Bronchial smooth muscle cell (primary cell): ENCODE results near the gene RASD1. TPM values are rescaled to one million over a fixed set of nuclear protein-coding genes. Genes with fewer than 3 reads are reported as not detected.

Source experiments
- total RNA-seq: library from RNA; depleted of rRNA; stranded (reverse); fragments of >200 nt; gene quantifications from 2 replicates; pipeline ENCODE4 v1.2.1, GENCODE V29; 2014

Gene RASD1
- 0.43 and 0.79 TPM in 2 replicates for total RNA-seq

GRCh38 chr17:17496189-17497064, at the start of gene RASD1:
TSS of gene RASD1 (minus strand) at chr17:17496395. CDS start at chr17:17496181, 214 bp downstream.

GRCh38 chr17:17476865-17477467, 19.2 kb downstream of the RASD1 start, which contains the start of gene MED9:
TSS of gene MED9 (plus strand) at chr17:17477000. CDS start at chr17:17477042, 42 bp downstream.

Other genes with a start within 250 kb of the RASD1 start
- 66.2 and 67.0 TPM in 2 replicates for gene COPS3, start 215.1 kb downstream of the RASD1 start, total RNA-seq
- 1.1 and 1.4 TPM in 2 replicates for gene NT5M, start 193.0 kb downstream of the RASD1 start, total RNA-seq
- gene MED9, start 19.4 kb downstream of the RASD1 start, total RNA-seq, result 7.4 and 10.6 TPM in 2 replicates
- gene PEMT, start 95.3 kb upstream of the RASD1 start, total RNA-seq, result 13.8 and 20.5 TPM in 2 replicates
- gene RAI1, start 185.1 kb upstream of the RASD1 start, total RNA-seq, result 3.9 and 4.3 TPM in 2 replicates